HG03066 (cell line): ENCODE results near the gene ETFA.
"Not testable (repeated sequence)": the region's sequence is repeated elsewhere in the genome, so short reads cannot be mapped to it uniquely, and the experiment has no call there.

Experiments used
- ATAC-seq: cut with Tn5 transposase; IDR thresholded peaks from one replicate; pipeline ENCODE4 v1.9.1; 2021; ENCODE audit warnings: low read depth; ENCODE audit not compliant: unreplicated experiment

Gene ETFA

DNA sequence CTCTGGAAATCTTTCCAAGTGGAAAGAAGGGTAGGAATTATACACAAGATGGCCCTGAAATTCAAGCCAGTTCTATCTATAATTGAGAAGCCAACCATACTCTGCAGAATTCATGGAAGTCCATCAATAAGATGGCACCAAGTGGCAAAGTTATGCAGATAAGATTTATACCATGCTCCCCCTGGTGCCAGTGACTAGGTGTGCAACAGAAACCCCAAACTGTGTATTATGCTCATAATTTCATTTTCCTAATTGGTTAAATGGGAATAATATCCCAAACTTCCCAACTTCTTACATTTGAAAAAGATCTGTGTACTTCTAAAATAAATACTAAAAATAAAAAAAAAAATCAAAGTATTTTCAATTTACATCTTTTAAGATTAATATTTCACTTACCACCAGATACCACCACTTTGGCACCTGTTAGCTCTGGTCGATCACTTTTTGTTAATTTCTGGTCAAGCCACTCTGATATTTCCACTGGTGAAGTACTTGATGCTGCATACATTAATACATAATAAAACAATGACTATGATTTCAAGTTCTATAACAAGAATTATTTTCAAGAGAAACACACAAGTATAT is 25.9 kb downstream of the ETFA start:
- no peak for ATAC-seq

DNA sequence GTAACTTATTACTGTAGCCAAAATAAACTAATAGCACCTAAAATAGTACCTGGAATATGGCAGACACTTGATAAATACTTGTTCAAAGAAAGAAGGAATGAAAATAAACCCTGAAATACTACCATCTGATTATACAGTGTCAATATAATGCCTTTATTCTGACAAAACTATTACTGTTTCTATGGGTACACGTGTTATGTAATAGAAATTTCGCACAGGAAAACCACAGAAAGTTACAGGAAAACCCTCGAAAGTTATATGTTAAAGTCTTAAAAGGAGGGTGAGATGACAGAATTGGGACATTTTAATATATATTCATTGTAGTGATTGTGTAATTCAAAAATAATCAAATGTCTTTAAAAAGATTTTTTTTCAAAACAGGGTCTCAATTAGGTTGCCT is 28.8 kb downstream of the ETFA start:
- ATAC-seq, result no peak

DNA sequence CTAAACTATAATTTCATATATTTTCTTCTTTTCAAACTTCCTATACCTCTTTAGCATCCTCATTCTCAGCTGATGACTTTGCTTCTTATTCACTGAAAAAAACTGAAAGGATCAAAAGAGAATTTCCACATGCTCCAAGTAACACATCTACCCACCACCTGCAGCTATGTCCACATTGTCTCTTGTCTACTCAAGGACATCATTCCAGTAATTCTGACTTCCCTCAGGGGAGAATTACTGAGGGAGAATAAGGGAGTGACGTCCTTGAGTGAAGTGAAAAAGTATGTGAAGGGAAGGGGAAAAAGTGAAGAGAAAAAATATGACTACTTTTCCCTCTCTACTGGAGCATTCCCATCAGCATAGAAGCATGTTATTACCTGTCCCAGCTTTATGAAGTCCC is 32.6 kb downstream of the ETFA start:
- no peak for ATAC-seq

DNA sequence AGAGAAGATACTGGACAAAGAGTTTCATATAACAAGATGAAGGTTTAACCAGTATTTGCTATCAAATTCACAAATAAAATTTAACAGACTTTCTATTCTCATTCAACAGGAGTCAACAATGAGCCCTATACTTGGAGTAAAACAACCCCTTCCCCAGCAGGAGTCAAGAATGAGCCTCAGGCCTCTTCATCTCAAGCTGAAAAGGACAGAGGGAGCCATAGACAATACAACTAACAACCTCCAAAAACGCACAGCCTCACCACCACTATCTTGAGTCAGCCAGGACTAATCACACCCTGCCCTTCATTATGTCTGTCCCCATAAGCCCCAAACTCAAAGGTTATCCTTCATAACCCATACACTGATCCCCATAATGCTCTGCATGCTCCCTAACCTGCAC is 36.4 kb downstream of the ETFA start:
- no peak for ATAC-seq

DNA sequence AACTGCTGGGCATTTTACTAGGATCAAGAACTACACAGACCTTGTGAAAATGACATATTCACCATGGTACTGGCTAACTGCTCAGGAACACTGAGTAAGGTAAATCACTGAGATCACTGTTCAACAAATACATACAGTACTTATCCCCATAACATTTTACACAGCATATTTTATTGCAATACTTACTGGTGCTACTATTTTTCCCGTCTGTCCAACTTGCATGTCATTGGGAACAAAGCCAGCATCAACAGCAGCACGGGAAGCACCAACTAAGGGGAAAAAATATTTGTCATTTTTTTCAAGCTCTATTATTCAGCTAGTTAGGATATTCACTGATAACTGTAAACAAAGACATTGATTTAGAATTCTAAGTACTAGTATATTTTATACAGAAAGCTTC is 37.0 kb downstream of the ETFA start:
- no peak for ATAC-seq

DNA sequence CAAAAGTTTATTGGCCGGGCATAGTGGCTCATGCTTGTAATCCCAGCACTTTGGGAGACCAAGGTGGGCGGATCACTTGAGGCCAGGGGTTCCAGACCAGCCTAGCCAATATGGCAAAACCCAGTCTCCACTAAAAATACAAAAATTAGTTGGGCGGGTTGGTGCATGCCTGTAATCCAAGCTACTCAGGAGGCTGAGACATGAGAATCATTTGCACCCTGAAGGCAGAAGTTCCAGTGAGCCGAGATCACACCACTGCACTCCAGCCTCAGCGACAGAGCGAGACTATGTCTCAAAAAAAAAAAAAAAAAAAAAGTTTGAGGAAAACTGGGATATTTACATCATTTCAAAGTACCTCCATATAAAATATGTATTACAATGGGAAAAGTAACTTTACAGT is 40.4 kb downstream of the ETFA start:
- ATAC-seq, result no peak

DNA sequence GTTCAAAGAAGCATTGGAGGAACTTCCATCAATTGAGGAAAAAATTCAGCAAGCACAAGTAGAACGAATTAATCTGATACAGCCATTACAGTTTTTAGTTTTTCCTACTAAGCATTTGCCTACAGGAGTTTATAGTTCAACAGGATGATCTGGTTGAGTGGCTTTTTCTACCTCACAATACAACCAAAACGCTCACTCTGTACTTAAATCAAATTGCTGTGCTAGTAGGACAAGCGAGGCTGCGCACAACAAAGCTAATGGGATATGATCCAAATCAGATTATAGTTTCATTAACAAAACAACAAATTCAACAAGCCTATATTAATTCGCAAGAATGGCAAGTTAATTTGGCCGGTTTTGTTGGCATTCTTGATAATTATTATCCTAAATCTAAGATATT is 44.2 kb downstream of the ETFA start:
- ATAC-seq, result no peak

DNA sequence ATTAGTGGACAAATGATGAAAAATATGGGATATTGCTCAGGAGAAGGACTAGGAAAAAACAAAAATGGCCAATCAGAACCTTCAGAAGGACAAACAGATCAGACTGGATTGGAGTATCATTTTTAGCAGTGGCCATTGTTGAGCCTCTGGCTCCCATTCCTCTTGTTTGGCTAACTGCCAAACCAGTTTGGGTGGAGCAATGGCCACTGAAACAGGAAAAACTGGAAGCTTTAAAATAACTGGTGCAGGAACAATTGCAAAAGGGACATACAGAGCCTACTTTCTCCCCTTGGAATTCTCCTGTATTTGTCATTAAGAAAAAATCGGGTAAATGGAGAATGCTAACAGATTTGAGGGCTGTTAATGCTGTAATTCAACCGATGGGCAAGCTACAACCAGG is 45.5 kb downstream of the ETFA start:
- not testable (repeated sequence) for ATAC-seq

DNA sequence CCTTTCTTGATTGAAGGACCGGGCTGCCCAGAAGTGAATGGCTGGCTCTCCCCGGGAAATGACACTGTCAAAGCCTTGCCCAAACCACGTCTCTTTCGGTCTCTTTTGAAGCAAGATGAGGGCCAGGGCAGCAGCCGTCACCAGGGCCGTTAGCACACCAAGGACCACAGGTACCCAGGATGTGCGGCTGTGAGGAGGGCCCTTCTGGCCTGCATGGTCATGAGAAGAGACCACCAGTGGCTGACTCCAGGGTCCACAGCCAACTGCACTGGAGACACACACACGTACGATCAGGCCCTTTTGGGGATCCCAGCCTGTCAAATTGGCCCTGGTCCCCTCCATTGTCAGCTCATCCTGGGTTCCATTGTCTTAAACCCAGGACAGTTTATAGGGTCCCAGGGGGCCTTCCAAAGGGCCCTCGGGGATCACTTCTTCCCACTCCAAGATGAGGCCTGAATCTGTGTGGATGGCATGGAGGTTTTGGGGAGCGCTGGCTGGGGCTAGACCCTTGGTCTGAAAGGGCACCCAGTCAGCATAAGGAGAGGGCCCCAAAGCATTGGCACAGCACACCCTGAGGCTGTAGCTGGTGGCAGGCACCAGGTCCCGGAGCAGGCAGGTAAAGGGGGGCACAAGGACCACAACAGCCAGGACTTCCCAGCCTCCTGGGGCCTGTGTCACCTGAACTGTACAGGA is 50.9 kb downstream of the ETFA start:
- ATAC-seq, result no peak

DNA sequence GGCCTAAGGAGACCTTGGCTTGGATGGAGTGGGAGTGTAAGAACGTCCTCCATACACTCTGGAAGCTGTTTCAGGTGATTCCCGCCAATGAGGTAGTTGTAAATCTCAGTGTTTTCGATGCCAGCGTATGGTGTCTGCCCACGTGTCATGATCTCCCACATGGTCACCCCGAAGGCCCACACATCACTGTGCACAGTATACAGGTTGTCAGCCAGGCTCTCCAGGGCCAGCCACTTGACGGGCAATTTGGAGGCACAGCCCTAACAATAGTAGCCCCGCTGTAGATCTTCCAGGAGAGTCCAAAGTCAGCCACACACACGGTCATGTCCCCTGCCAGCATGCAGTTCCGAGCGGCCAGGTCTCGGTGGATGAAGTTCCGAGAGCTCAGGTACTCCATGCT is 51.9 kb downstream of the ETFA start:
- no peak for ATAC-seq

DNA sequence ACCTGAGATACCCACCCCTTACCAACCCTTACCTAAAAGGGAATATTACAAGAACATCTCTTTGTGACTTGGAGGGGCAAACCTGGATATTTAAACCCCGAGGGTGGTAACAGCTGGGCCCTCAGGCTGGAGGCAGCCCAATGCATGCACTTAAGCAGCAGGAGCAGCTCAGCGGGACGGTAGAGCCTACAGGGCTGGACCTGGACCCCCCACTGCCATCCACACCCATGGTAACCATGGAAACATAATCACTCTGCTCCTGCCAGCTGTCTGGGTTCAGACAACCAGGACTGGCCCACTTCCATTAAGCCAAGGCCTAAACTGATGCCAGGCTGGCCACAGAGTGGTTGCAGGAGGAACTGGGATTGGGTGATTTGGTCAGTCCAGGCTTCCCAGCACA is 52.8 kb downstream of the ETFA start:
- no peak for ATAC-seq

DNA sequence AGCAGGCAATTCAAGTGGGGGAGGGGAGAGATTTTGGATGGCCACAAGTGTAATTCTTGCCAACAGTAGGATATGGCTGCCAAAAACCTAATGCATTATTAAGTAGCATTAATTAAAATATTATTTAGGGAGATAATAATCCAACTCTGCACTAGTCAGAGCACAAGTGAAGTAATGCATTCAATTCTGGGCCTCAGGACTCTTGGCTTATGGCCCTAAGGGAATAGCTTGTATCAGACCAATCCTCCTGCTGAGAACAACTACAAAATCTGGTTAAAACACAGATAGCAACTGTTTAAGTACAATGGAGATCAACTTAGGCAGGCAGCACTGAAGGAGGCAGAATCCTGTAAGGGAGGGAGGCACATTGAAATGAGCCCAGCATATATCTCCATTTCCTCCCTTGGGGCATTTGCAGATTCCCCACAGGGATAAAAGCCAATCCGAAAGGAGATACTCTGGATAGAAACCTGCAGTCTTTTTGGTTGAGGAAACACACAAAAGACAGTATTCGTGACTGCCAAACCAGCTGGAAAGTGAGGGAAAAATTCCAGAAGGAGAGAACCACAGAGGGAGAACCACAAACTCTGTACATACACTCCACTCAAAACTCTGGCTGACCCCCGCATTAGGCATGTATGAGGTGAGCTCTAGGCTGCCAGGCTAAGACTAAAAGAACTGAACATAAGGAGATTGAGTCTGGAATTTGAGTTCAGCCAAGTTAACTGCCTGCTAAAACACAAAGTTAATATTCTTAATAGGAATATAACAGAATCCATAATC is 57.4 kb downstream of the ETFA start:
- no peak for ATAC-seq

DNA sequence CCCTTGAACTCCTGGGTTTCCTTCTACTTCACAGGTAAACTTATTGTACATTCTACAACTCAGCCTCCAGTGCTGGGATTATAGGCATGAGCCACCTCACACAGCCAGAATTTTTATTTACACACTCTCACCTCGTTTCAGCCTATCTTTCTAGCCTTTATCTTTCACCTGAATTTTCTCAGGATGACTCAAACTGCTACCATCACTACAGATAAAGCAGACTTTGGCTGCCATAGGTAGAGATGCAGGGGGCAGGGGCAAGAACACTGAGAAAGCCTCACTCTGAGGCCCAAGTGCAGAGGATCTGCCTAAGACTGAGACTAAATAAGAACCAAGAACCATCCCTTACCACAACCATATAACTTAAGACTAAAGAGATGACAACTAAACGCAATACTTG is 59.0 kb downstream of the ETFA start:
- no peak for ATAC-seq

DNA sequence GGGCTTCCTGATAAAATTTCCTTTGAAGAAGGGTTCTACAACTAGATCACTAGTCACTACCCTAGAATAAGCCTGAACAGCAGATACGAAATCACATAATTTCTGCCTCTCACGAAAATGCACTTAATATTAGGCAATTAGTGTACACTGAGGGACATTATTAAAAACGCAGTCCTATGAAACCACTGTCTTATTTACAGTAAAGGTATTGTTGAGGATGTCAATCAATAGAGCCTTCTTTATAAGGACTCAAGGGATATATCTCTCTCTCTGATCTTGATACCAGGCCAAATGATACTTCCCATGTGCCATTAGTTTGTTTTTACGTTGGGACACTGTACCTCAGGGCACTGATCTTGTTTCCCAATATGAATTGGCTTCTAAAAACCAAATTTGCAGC is 59.6 kb downstream of the ETFA start:
- ATAC-seq, result no peak

DNA sequence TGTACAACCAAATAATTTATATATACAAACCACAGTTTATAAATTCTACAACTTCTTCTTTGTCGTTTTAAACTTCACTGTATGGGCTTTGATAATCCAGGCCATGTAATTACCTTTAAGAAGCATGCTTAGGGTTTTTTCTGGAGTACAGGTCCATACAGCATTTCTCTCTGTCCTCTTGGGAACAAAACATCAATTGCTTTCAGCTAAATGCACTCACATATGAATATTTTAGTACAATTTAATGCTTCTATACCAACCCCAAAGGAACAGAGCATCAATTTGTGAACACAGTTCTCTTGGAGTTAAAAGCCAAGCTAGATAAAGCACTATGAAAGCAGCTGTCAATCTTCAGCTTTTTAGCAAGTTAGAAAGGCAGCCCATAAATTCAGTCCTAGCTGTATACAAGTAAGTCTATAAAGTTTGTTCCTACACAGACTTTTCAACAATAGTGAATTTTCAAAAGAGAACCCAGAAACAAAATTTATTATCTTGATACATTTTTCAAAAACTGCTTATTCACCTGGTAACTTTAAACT is 66.1 kb downstream of the ETFA start:
- no peak for ATAC-seq

DNA sequence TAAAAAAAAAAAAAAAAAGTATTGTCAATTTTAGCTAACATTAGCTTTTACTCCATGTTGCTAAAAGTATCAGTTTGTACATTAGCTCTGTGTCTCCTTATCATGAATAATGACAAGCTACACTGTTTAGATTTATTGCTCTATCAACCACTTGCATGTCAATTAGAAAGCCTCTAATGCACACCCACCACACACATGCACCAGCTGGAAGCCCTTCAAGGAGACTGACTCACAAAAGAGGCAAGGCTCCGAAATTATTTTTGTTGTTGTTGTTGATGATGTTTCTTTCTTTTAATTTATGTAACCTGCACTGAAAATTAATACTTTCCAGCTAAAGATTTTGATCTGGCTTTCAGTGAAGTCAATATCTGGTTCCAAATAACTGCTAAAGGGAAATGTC is 71.5 kb downstream of the ETFA start:
- no peak for ATAC-seq

DNA sequence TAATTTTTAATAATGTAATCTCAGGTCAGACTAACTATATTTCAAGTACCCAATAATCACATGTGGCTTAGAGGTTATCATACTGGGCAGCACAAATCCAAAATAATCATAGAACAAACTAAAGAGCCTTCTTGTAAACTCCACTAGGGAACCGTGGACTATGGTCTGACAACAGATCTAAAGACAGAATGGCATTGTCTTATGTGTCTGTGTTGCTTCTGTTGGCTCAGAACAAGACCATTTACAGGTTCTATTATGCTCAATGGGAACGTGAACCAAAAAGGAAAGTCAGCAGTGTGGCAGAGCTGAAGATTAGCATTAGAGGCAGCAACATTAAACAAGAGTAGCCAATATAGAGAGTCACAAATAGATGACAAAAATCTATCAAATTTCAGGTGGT is 74.9 kb downstream of the ETFA start:
- no peak for ATAC-seq

DNA sequence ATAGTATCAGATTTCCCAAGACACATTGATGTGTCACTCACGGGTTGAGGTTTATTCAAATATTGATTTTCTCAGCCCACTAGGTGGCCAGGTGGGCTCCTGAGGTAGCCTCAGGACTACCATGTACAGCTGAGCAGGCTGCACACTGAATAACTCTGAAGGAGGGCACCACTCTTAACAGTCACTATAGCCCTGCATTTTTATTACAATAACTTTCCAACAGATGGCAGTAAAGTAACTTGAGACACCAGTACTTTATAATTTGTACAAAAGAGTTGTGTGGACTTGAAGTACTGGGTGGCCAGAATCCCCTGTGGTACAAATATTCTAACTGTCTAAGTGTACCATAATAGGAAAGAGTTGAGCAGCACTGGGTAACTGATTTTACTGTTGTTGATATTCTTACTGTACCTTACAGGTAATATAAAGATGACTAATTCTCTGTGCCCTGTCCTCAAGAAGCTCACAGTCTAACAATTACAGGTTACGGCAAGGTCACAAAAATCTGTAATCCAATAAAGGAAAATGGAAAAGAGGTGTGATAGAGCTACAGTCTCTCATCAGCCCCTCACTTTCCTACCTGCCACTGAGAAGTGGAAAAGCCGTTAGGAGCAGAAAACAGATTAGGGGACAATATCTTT is 76.0 kb downstream of the ETFA start:
- ATAC-seq, result no peak

DNA sequence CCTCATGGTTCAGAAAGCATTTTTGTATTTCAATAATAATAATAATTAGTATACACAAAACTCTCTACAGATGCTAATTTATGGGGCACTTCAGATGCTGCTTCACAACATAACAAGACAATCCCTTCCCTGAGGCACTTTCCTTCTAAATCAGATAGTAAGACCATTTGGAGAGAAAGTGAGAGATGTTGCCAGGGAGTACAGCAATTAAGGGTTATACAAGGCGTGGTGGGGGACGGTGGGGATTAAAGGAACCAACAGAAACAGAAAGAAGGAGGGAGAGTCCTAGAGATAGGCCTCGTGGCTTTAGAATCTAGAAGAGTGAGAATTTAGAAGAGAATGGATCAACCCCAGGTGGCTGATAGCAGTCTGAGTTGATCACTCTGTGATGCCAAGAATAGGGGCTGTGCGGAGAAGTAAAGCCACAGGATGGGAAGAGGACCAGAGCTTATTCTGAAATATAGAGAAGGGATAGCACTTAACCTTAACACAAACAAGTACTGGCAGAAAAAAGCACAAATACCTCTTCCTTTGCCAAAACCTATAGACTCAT is 76.9 kb downstream of the ETFA start:
- ATAC-seq, result no peak

DNA sequence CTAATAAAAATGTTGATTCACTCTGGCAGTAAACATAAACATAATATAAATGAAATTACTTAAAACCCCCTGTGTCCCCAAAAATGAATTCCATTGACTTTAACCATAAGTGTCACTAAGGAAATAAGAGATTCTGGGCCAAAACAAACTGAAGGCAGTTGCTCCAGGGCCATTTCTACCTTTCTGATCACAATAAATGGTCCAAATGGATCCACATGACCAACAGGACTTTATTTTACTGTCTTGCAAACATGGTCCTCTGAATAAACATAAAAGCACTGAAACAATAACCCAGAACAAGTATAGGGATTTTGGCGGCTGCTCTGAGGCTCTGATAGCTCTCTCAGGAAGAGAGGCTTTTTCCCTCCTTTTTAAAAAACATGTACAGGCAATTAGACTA is 77.3 kb downstream of the ETFA start:
- no peak for ATAC-seq

DNA sequence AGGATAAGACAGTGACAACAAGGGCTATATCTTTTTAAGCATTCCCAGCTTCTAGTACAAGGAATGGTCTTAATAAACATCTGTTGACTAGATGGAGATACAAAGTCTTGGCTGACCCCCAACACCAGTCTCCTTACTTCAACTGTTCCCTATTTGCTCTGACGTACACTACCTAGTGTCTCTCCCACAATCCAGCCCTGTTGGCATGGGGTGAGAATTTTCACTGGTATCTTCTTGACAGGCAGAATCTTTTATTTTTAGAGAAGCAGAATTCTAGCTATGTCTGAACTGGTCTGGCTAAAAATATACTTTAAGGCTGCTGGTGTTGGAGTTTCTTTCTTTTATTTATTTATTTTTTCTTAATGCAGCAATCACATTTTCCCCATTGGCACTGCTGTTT is 82.0 kb downstream of the ETFA start:
- ATAC-seq, result no peak
